ENCODE data around the gene COPG2.
"Not testable (repeated sequence)": the region's sequence is repeated elsewhere in the genome, so short reads cannot be mapped to it uniquely, and the experiment has no call there.

The COPG2 gene

GRCh38 chr7:130668258-130669084, at the start of gene COPG2:
Gene COPG2 (minus strand): TSS chr7:130668748. CDS start chr7:130668668, 80 bp downstream.
- peak; percentile 85 for DNase-seq

- DNase-seq: no peak
Measured at GRCh38 chr7:130712416-130712815, 43.9 kb upstream of the COPG2 start.

GRCh38 chr7:130708766-130709165, 40.2 kb upstream of the COPG2 start:
- DNase-seq: no peak

GRCh38 chr7:130708001-130708400, 39.5 kb upstream of the COPG2 start:
- DNase-seq: no peak

GRCh38 chr7:130703851-130704250, 35.3 kb upstream of the COPG2 start:
- no peak for DNase-seq

- no peak for DNase-seq
Measured at GRCh38 chr7:130701650-130702049, 33.1 kb upstream of the COPG2 start.

- no peak for DNase-seq
Measured at GRCh38 chr7:130700760-130701159, 32.2 kb upstream of the COPG2 start.

GRCh38 chr7:130699686-130700085, 31.1 kb upstream of the COPG2 start:
- DNase-seq: no peak

GRCh38 chr7:130697820-130698219, 29.3 kb upstream of the COPG2 start:
- no peak for DNase-seq

- DNase-seq: peak; percentile 44
Measured at GRCh38 chr7:130695840-130696239, 27.3 kb upstream of the COPG2 start.

- not testable (repeated sequence) for DNase-seq
Measured at GRCh38 chr7:130692396-130692795, 23.8 kb upstream of the COPG2 start.

GRCh38 chr7:130689683-130690082, 21.1 kb upstream of the COPG2 start:
- DNase-seq: no peak

- peak; percentile 11 for DNase-seq
Measured at GRCh38 chr7:130683026-130683425, 14.5 kb upstream of the COPG2 start.

GRCh38 chr7:130674456-130674855, 5.9 kb upstream of the COPG2 start:
- DNase-seq: no peak

GRCh38 chr7:130673066-130673465, 4.5 kb upstream of the COPG2 start:
- DNase-seq: peak; percentile 20

GRCh38 chr7:130672146-130672545, 3.6 kb upstream of the COPG2 start:
- no peak for DNase-seq

- no peak for DNase-seq
Measured at GRCh38 chr7:130669085-130669700, 645 bp upstream of the COPG2 start.

GRCh38 chr7:130667593-130668257, 823 bp downstream of the COPG2 start:
- DNase-seq: no peak

- DNase-seq: no peak
Measured at GRCh38 chr7:130662426-130662825, 6.1 kb downstream of the COPG2 start.

- no peak for DNase-seq
Measured at GRCh38 chr7:130655286-130655685, 13.3 kb downstream of the COPG2 start.

GRCh38 chr7:130654850-130655249, 13.7 kb downstream of the COPG2 start:
- no peak for DNase-seq

- DNase-seq: no peak
Measured at GRCh38 chr7:130650611-130651120, 17.9 kb downstream of the COPG2 start.

- DNase-seq: peak; percentile 69
Measured at GRCh38 chr7:130649004-130649790, 19.4 kb downstream of the COPG2 start.
